GM12878 (cell line): ENCODE data around the gene SCLY. TPM values are rescaled to one million over a fixed set of nuclear protein-coding genes. Genes with fewer than 3 reads are reported as not detected.

ENCODE experiments used
- ATAC-seq: fragments of 200-7000 bp; cut with Tn5 transposase; 3 replicates; pipeline ENCODE4 v1.9.1; 2020; ENCODE audit warnings: mild to moderate bottlenecking, moderate library complexity
- BruUV-seq: library from RNA; stranded (reverse); fragments of 400-500 nt; replicated peaks from 2 replicates; lab custom pipeline; 2021; lab: Mats Ljungman, UMichigan
- CTCF ChIA-PET: fragments of 300-600 bp; sonication (Branson Sonifier 250); formaldehyde crosslinking; extraction: SDS; loops from one replicate; lab custom pipeline; 2021; ENCODE audit warnings: inconsistent platforms; lab: Yijun Ruan, JAX
- POLR2A ChIA-PET: fragments of 350-600 bp; formaldehyde crosslinking; extraction: SDS; loops from one replicate; lab custom pipeline; 2021; ENCODE audit warnings: inconsistent platforms; lab: Charles Lee
- RAD21 ChIA-PET: fragments of 300-600 bp; sonication (Branson Sonifier 250); formaldehyde crosslinking; loops from one replicate; lab custom pipeline; 2023; ENCODE audit warnings: antibody characterized with exemption; ENCODE audit not compliant: unreplicated experiment; lab: Charles Lee
- SMC1A ChIA-PET: fragments of 300-600 bp; sonication (Branson Sonifier 250); formaldehyde crosslinking; loops from one replicate; lab custom pipeline; 2023; ENCODE audit not compliant: unreplicated experiment, uncharacterized antibody; lab: Charles Lee
- DNase-seq: peaks from one replicate; pipeline ENCODE4 v3.0.0-alpha.2; 2011; ENCODE audit warnings: low read depth, low spot score
- FAIRE-seq: peaks from 3 replicates; lab custom pipeline; 2011; peaks lifted over from hg19 to GRCh38; lab: Jason Lieb, UNC
- H2AFZ ChIP-seq: 2 replicates; pipeline ENCODE4 v1.6.0; 2011; ENCODE audit warnings: low read depth, low read length, control low read depth; ENCODE audit not compliant: control insufficient read depth
- H3K27ac ChIP-seq: 2 replicates; pipeline ENCODE4 v1.5.1; 2011; ENCODE audit warnings: control low read depth; ENCODE audit not compliant: control insufficient read depth, insufficient read depth
- H3K27me3 ChIP-seq, 2 experiments: replicated peaks in 1 of 2; 2 replicates each; pipeline versions ENCODE4 v1.6.0 to v1.6.1; 2011; ENCODE audit warnings: low read length in 1 of 2; ENCODE audit not compliant: control insufficient read depth in 2 of 2, insufficient read depth in 2 of 2
- H3K36me3 ChIP-seq, 2 experiments: 2 replicates each; pipeline ENCODE4 v1.5.1; 2011; ENCODE audit warnings: low read length in 1 of 2; ENCODE audit not compliant: control insufficient read depth in 2 of 2, insufficient read depth in 2 of 2
- H3K4me1 ChIP-seq: 2 replicates; pipeline ENCODE4 v1.6.1; 2011; ENCODE audit warnings: mild to moderate bottlenecking, low read length, moderate library complexity, mixed read lengths; ENCODE audit not compliant: control insufficient read depth, insufficient read depth
- H3K4me2 ChIP-seq: 2 replicates; pipeline ENCODE4 v1.6.0; 2011; ENCODE audit warnings: control low read depth; ENCODE audit not compliant: control insufficient read depth, insufficient read depth
- H3K4me3 ChIP-seq: fragments of 200-600 bp; sonication (generic); 2 replicates; pipeline ENCODE4 v1.5.1; 2016
- H3K79me2 ChIP-seq: 2 replicates; pipeline ENCODE4 v1.6.0; 2011; ENCODE audit warnings: low read length; ENCODE audit not compliant: control insufficient read depth, insufficient read depth
- H3K9ac ChIP-seq: 2 replicates; pipeline ENCODE4 v1.8.0; 2011; ENCODE audit warnings: low read length, control low read depth, mixed read lengths; ENCODE audit not compliant: control insufficient read depth, insufficient read depth
- H3K9me3 ChIP-seq: replicated peaks from 3 replicates; pipeline ENCODE4 v1.5.1; 2011; ENCODE audit warnings: mild to moderate bottlenecking, low read length; ENCODE audit not compliant: control insufficient read depth, insufficient read depth
- H4K20me1 ChIP-seq: 2 replicates; pipeline ENCODE4 v1.6.0; 2011; ENCODE audit not compliant: control insufficient read depth, insufficient read depth
- ASH2L ChIP-seq: fragments of 300-600, 200-600 bp; sonication (generic); IDR thresholded peaks from 2 replicates; pipeline ENCODE4 v1.6.1; 2017; ENCODE audit warnings: low read depth, mild to moderate bottlenecking, borderline replicate concordance
- EED ChIP-seq: sonication (generic); IDR thresholded peaks from 2 replicates; pipeline ENCODE4 v1.6.1; 2016; ENCODE audit warnings: antibody characterized with exemption, low read depth
- IKZF2 ChIP-seq, 2 experiments: fragments of 450-650 bp; IDR thresholded peaks; 2 replicates each; pipeline ENCODE4 v1.6.1; 2017; ENCODE audit warnings: mild to moderate bottlenecking in 2 of 2, moderate library complexity in 2 of 2
- IRF5 ChIP-seq: fragments of 450-650 bp; IDR thresholded peaks from 2 replicates; pipeline ENCODE4 v1.6.1; 2017; ENCODE audit warnings: borderline replicate concordance
- KLF5 ChIP-seq: fragments of 450-650 bp; IDR thresholded peaks from 2 replicates; pipeline ENCODE4 v1.6.1; 2014; ENCODE audit warnings: mild to moderate bottlenecking; ENCODE audit not compliant: partially characterized antibody
- NFXL1 ChIP-seq: fragments of 450-650 bp; IDR thresholded peaks from 2 replicates; pipeline ENCODE4 v1.6.1; 2017; ENCODE audit warnings: antibody characterized with exemption, mild to moderate bottlenecking, borderline replicate concordance
- POLR2A ChIP-seq: IDR thresholded peaks from 2 replicates; pipeline ENCODE4 v1.6.1; 2011; ENCODE audit warnings: low read depth, mild to moderate bottlenecking, low read length
- SRF ChIP-seq, 2 experiments: IDR thresholded peaks; 2 replicates each; pipeline ENCODE4 v1.6.1; 2011; ENCODE audit warnings: low read depth in 2 of 2, low read length in 2 of 2, mild to moderate bottlenecking in 1 of 2, moderate library complexity in 1 of 2
- SUZ12 ChIP-seq: fragments of 200-600 bp; sonication (generic); IDR thresholded peaks from one replicate; pipeline ENCODE4 v1.6.1; 2018; ENCODE audit warnings: antibody characterized with exemption, mild to moderate bottlenecking; ENCODE audit not compliant: unreplicated experiment
- ZZZ3 ChIP-seq: IDR thresholded peaks from 2 replicates; pipeline ENCODE4 v1.6.1; 2011; ENCODE audit warnings: low read depth; ENCODE audit not compliant: control insufficient read depth, insufficient read length
- WGBS: methylation state at CpG from one replicate; pipeline ENCODE4 v1.1.6; 2016; ENCODE audit warnings: low lambda C conversion rate; ENCODE audit not compliant: insufficient replicate concordance, insufficient coverage; ENCODE audit errors: missing lambda C conversion rate; 5-methylcytosine and 5-hydroxymethylcytosine counted together
- in situ Hi-C: fragments of 300-500 bp; cut with MboI; formaldehyde crosslinking; loops from 9 replicates; pipeline ENCODE4 v1.14.3; 2018; ENCODE audit warnings: mixed read lengths
- intact Hi-C: fragments of 100-400 bp; cut with micrococcal nuclease; formaldehyde crosslinking; loops from one replicate; pipeline ENCODE4 v1.14.2; 2022; ENCODE audit not compliant: unreplicated experiment
- polyA plus RNA-seq, 11 experiments: library from polyadenylated mRNA; depleted of rRNA in 4 of 11; unstranded in 6 of 11; stranded (reverse) in 5 of 11; fragments of >200 nt; fragmentation: Nextera tagmentation in 4 of 11; fragmentation: Illumina TruSeq in 1 of 11; extraction: Ambion mirVana in 4 of 11; extraction: Trizol in 1 of 11; gene quantifications; 1 replicate in 1 of 11; 2 replicates in 10 of 11; pipeline versions ENCODE4 v1.2.1 to v1.2.3, GENCODE V29; 2011 to 2016; ENCODE audit warnings: inconsistent platforms in 2 of 11, missing spikeins in 2 of 11, low read depth in 1 of 11
- total RNA-seq, 4 experiments: library from RNA; depleted of rRNA in 3 of 4; stranded (reverse); fragments of >200 nt in 3 of 4; fragmentation: Illumina TruSeq in 1 of 4; extraction: Trizol in 1 of 4; gene quantifications; 2 replicates each; pipeline versions ENCODE4 v1.2.1 to v1.2.3, GENCODE V29; 2013 to 2021

SCLY gene
- total and polyA plus RNA-seq, 10 of the 15 experiments (the other 5 are each of a cell fraction or from before 2014, with no cell fraction given): 3.3 to 49.1 (median 32.3) TPM

- Histone ChIP-seq H3K4me1 (peaks cover 21% of the 10 kb centered on the region), H3K9ac (no peak overlapping the region), H3K27ac (no peak overlapping the region), H3K9me3 (no peaks in the 10 kb centered on the region; the same call in 2 of the 3 replicates), H2AFZ (no peak overlapping the region), H3K27me3 (no peaks in the 10 kb centered on the region), H4K20me1 (no peaks in the 10 kb centered on the region)
- BruUV-seq: no TSS peak
- DNase-seq (no peak), ATAC-seq (no peak), FAIRE-seq (no peak)
- in situ Hi-C loops (no loop called here), intact Hi-C loops (loop anchor here (5.0 kb wide), 1 partner anchor 43 kb away; the partner anchor contains the start of gene SCLY)
- ChIA-PET RAD21 (interaction anchor here (0.8 to 2.0 kb wide), 3 partner anchors 45 to 247 kb away, joined by 3 to 7 read pairs (median 5); partner anchors contain the start of gene SCLY), SMC1A (interaction anchor here (0.5 to 1.4 kb wide), 3 partner anchors 39 to 183 kb away, joined by 3 to 5 read pairs (median 3); no protein-coding TSS in a partner anchor), POLR2A (interaction anchor here (0.7 kb wide), 2 partner anchors 380 to 393 kb away, joined by 3 to 5 read pairs; no protein-coding TSS in a partner anchor)
- 91% methylated on average over 28 of the region's 28 CpGs for WGBS
- no peak for TF ChIP-seq POLR2A
- no peak for TF ChIP-seq KLF5
- no peak for TF ChIP-seq ZZZ3
- TF ChIP-seq, all 136 proteins: peak for 0
- Histone ChIP-seq H3K4me3 (no peak overlapping the region), H3K79me2 (no peaks in the 10 kb centered on the region), H3K4me2 (no peak overlapping the region), H3K36me3 (no peaks in the 10 kb centered on the region)
- CTCF ChIA-PET: interaction anchor here (0.9 to 4.4 kb wide), 5 partner anchors 33 to 202 kb away, joined by 3 to 41 read pairs (median 5); no protein-coding TSS in a partner anchor
These were observed 44.9 kb downstream of the SCLY start for GRCh38 chr2:238105506-238106338.

GRCh38 chr2:238106339-238106697 lies 45.5 kb downstream of the SCLY start:
- ChIA-PET POLR2A (interaction anchor here (0.9 to 3.1 kb wide), 2 partner anchors 44 to 130 kb away, joined by 3 to 13 read pairs; no protein-coding TSS in a partner anchor), SMC1A (interaction anchor here (0.7 to 1.4 kb wide), 3 partner anchors 15 to 44 kb away, joined by 3 to 5 read pairs (median 3); no protein-coding TSS in a partner anchor), RAD21 (interaction anchor here (0.8 to 2.0 kb wide), 4 partner anchors 46 to 248 kb away, joined by 3 to 7 read pairs (median 4); partner anchors contain the start of gene SCLY), CTCF (interaction anchor here (0.6 to 4.4 kb wide), 6 partner anchors 33 to 201 kb away, joined by 3 to 41 read pairs (median 4); no protein-coding TSS in a partner anchor)
- no TSS peak for BruUV-seq
- H4K20me1 ChIP-seq: no peaks in the 10 kb centered on the region
- no peak overlapping the region for H3K4me3 ChIP-seq
- no peak overlapping the region for H2AFZ ChIP-seq
- WGBS: 91% methylated on average over 13 of the region's 13 CpGs
- in situ Hi-C loops: no loop called here
- H3K36me3 ChIP-seq: no peaks in the 10 kb centered on the region
- no peaks in the 10 kb centered on the region; the same call in 2 of the 3 replicates for H3K9me3 ChIP-seq
- intact Hi-C loops: loop anchor here (5.0 kb wide), 1 partner anchor 44 kb away; the partner anchor contains the start of gene SCLY
- H3K9ac ChIP-seq: no peak overlapping the region
- ATAC-seq (no peak), DNase-seq (no peak), FAIRE-seq (no peak)
- no peaks in the 10 kb centered on the region for H3K27me3 ChIP-seq
- peaks cover 21% of the 10 kb centered on the region for H3K4me1 ChIP-seq
- H3K4me2 ChIP-seq: no peak overlapping the region
- no peaks in the 10 kb centered on the region for H3K79me2 ChIP-seq
- TF ChIP-seq ASH2L (no peak), SRF (IDR thresholded peaks at IDR 0.05; ENCODE audit: low read depth in 2 of 2, low read length in 2 of 2) (no peak), SUZ12 (no peak), NFXL1 (no peak), IRF5 (no peak), IKZF2 (IDR thresholded peaks at IDR 0.05) (no peak), EED (no peak)
- no peak overlapping the region for H3K27ac ChIP-seq
